SIG-M5 treated with dmso at 0.1 percent for 504 hours (cell line): ENCODE results near the gene INTS11.
"Not testable (repeated sequence)": the region's sequence is repeated elsewhere in the genome, so short reads cannot be mapped to it uniquely, and the experiment has no call there.

ENCODE experiments used
- DNase-seq: peaks from one replicate; lab custom pipeline; 2025; ENCODE audit not compliant: unreplicated experiment; lab: John Stamatoyannopoulos, UW

The INTS11 gene

GRCh38 chr1:1331068-1331965 is 6.9 kb upstream of the INTS11 start, which contains the start of gene TAS1R3:
TSS of gene TAS1R3 (plus strand) at chr1:1331280. CDS start at chr1:1331346, 66 bp downstream.
- DNase-seq: no peak

GRCh38 chr1:1330366-1331067 is 6.1 kb upstream of the INTS11 start:
- DNase-seq: no peak

- DNase-seq: no peak
Measured at GRCh38 chr1:1329304-1330210, 5.1 kb upstream of the INTS11 start.

- DNase-seq: no peak
Measured at GRCh38 chr1:1328254-1328653, 3.8 kb upstream of the INTS11 start.

GRCh38 chr1:1327291-1327690 is 2.8 kb upstream of the INTS11 start:
- DNase-seq: no peak

- no peak for DNase-seq
Measured at GRCh38 chr1:1326075-1326605, 1.7 kb upstream of the INTS11 start.

GRCh38 chr1:1325288-1326074 is 1.0 kb upstream of the INTS11 start:
- DNase-seq: no peak

- DNase-seq: no peak
Measured at GRCh38 chr1:1324084-1324523, 356 bp downstream of the INTS11 start.

GRCh38 chr1:1322952-1323351 is 1.5 kb downstream of the INTS11 start:
- no peak for DNase-seq

GRCh38 chr1:1322418-1322817 is 2.0 kb downstream of the INTS11 start:
- DNase-seq: no peak

- DNase-seq: no peak
Measured at GRCh38 chr1:1321477-1321876, 3.0 kb downstream of the INTS11 start.

- DNase-seq: no peak
Measured at GRCh38 chr1:1320666-1321448, 3.6 kb downstream of the INTS11 start.

GRCh38 chr1:1319646-1319941 is 4.9 kb downstream of the INTS11 start:
- DNase-seq: no peak

GRCh38 chr1:1318777-1319645 is 5.4 kb downstream of the INTS11 start:
- DNase-seq: no peak

GRCh38 chr1:1318131-1318652 is 6.3 kb downstream of the INTS11 start:
- peak; percentile 17 for DNase-seq

- DNase-seq: no peak
Measured at GRCh38 chr1:1317420-1317819, 7.0 kb downstream of the INTS11 start.

GRCh38 chr1:1316199-1316598 is 8.3 kb downstream of the INTS11 start:
- DNase-seq: not testable (repeated sequence)

GRCh38 chr1:1315435-1315954 is 9.0 kb downstream of the INTS11 start:
- DNase-seq: no peak
